CD4-positive, alpha-beta T cell treated with Interleukin-4 for 1 hour (primary cell): ENCODE data around the gene CNOT4.
"Not testable (repeated sequence)": the region's sequence is repeated elsewhere in the genome, so short reads cannot be mapped to it uniquely, and the experiment has no call there.

Experiments used
- DNase-seq, 2 donors: peaks; one replicate each; pipeline ENCODE4 v3.0.0-alpha.2; 2020 to 2022

Gene CNOT4

DNA sequence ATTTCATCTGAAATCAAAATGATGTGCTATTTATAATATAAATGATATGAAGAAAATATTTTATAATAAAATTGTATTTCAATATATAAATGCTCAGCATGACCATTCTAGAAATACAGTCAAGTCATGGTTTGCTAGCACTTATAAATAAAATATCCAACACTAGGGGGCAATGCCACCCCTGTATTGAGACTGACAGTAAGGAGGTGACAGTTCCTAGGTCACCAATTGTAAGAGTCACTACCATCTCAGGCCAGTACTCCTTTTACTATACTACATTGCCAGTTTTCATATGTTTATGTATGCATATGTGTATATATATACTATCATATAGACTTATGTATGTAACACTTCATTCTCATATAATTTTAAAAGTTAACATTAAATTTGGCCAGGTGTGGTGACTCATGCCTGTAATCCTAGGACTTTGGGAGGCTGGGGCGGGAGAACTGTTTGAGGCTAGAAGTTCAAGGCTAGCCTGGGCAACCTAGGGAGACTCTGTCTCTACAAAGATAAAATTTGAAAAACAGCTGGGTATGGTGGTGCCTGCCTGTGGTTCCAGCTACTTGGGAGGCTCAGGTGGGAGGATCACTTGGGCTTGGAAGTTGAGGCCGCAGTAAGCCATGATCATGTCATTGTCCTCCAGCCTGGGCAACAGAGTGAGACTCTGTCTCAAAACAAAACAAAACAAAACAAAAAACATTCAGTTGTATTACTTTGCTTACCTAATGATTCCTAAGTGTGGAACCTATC lies 2.4 kb upstream of the CNOT4 start:
- DNase-seq: peak; percentile 31 to 82

DNA sequence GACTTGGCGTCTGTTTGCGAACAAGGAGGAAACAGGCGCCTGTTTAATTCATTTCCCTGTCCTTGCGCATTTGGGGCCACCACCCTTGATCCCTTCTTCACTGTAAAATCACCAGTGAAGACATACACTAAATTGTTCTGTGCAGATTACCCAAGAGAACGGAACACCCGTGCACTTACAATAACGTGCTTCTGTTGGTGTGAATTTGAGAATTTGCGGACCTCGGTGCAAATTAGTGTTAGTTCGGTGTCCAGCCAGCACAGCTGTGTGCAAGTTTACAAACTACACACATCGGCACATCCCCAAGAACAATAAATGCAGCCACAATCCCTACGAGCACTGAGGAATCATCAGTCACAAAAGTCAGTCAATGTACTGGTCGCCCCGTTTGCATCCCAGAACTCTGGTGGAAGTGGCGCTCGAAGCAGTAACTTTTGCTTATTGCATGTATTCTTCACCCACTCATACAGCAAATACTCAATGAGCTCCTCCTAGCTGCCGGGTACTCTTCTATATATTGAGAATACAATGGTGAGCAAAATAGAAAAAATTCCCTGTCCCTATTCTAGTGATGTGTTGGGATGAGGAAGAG lies 786 bp upstream of the CNOT4 start:
- DNase-seq: no peak

DNA sequence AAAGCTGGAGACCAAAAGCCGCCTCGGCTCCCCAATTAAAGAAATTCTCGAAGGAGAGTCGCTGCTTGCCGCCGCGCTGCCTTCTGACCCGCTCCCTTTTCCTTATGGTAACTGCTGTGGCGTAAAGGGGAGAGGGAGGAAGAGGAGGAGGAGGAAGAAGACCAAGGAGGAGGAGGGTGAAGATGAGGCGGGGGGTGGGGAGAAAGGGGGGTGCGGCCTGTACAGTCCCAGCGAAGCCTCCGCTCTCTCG lies 388 bp downstream of the CNOT4 start:
- DNase-seq: no peak

DNA sequence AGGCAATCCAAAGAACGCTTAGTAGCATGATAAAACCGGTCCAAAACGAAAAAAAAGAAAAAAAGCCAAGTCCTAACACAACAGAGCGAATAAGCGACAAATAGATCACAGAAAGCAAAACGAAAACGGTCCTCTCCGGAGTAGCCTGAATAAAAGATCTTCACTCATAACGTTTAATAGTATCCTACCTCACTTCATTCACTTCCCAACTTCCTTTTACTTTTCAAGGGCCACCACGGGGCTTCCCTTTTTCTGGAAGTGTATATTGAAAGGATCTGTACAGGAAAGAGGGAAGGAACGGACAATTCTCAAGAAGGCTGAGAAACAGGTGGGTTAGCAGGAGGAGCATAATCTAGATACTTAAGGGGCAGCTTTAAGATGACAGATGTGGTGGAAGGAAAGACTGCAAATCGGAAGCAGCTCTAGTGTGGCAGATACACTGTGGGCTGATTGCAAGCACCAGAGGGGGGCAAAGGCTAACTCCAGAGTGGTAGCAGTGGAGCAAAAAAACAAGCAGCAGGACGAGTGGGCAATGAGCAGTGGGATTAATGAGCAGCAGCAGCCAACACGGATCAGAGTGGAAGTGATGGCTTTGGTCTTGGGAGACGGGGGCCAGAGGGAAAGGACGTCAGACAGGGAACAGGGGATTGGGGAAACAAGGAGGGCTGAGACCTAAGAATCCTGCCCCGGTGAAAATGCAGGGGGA lies 866 bp downstream of the CNOT4 start:
- DNase-seq: peak; percentile 12 to 39

DNA sequence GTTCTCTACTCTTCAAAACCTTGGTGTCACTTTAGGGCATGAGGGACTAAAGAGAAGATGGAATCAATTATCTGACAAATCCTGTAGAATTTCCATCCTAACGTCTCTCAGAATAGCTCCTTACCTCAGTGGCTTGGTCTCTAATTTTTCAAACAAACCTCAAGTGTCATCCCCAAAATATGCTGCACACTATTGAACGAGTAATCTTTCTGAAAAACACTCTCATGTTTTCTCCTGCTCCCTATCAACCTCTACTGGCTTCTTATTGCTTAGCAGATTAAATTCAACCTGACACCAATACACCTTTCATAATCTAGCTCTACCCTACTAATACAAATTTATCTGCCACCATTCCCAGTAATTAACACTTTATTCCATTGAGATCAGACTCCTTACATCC lies 8.5 kb downstream of the CNOT4 start:
- no peak for DNase-seq

DNA sequence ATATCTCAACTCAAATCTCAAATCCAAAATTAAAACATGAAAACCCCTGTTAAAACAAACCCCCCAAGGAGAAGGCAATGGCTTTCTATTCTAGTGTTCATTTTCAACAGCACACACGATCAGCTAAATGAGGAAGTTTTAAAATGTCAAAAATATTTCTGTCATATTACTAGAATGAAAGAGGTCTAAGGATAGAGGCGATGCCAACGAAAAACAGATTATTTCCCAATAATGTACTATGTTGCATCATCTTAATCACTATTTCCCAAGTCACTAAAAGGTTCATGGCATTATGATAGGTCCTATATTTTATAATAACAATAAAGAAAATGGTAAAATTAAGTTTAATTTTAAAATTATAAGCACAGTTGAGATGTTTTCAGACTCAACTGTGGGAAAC lies 10.1 kb downstream of the CNOT4 start:
- no peak for DNase-seq

DNA sequence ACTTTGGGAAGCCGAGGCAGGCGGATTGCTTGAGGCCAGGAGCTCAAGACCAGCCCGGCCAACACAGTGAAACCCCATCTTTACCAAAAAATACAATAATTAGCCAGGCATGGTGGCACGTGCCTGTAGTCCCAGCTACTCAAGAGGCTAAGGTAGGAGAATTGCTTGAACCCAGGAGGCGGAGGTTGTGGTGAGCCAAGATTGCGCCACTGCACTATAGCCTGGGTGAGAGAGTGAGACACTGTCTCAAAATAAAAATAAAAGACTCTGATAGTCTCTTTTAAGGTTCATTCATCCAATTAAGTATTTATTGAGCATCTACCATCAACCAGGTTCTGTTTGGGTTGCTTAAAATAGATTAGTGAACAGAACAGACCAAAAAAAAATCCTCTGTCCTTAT lies 12.7 kb downstream of the CNOT4 start:
- DNase-seq: not testable (repeated sequence)

DNA sequence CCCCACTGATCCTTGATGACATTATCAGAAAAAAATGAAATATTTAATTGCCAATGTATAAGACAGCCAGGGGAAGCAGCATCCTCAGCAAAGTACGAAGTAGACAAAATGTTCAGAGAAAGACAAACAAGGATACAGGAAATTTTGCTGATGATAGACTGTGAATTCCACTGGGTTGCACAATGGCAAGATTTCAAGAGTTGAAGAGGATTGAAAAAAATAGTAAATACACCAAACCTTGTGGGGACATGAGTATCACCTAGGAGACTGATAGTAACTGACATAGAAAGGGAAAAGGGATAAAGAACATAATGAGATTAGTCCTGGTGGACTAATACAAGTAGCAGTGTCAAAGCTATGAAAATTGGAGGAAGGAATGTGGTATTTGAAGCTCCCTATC lies 16.5 kb downstream of the CNOT4 start:
- DNase-seq: no peak

DNA sequence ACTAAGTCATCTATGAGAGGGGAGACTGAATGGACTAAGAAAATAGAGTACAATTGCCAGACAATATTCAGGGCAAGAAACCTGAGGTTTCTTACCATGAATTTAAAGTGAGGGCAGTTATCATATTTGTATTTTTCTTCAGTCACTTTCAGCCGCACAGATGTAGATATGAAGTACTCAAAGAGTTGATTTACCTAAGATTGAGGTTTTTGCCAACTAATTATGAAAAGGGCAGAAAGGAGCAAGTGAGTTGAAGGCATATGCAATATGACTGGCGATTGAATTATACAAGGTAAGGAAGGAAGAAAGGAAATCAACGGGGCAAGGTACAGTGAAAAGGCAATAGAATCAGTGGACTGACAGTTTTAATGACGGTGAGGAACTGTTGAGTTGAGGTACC lies 17.8 kb downstream of the CNOT4 start:
- DNase-seq: no peak

DNA sequence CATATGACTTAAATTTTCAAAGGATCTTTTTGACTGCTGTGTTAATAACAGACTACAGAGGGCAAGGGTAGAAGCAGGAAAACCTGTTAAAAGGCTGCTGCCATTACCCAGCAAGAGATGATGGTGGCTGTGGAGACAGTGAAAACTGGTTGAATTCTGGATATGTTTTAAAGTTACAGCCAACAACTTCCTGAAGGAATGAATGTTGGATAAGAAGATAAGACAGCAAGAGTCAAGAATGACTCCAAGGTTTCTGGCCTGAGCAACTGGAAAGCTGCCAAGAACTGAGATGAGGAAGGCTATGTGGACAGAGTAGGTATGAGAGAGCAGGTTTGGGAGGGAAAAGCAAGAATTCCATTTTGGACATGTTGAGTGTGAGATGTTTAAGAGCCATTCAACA lies 19.1 kb downstream of the CNOT4 start:
- no peak for DNase-seq

DNA sequence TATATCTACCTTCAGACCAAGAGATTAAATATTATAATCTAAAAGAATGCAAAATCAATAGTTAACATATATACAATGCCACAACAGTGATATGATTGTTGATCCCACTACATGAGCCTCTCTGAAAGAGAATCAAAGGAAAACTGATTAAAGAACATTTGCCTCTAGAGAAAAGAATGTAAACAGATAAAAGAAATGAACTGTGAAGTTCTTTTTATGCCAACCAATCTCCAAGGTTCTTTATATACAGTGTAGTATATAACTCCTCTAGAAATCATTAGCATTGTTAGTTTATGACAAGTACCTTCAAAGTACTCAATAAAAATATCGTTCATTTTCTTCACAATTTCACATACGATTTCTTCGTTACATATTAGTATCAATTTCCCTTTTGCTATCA lies 20.1 kb downstream of the CNOT4 start:
- no peak for DNase-seq

DNA sequence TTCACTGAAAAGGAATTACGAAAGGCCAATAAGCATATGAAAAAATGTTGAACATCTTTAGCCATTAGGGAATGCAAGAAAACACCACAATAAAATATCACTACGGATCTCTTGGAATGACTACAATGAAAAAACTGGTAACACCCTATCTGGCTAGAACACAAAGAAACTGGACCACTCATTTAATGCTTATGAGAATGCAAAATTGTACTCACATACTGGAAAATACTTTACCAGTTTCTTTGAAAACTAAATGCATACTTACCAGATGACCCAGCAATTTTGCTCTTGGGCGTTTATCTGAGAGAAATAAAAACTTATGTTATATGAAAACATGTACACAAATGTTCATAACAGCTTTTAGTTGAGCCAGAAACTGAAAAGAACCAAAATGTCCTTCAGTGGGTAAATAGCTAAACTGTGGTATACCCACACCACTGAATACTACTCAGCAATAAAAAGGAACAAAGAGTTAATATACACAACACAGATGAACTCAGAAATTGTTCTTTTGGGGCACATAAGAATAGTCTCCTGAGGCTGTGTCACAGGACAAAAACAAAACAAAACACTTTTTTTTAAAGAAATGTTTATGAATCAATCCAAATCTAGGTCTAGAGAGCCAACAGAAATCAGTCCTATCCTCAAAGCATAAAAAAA lies 23.5 kb downstream of the CNOT4 start:
- no peak for DNase-seq

DNA sequence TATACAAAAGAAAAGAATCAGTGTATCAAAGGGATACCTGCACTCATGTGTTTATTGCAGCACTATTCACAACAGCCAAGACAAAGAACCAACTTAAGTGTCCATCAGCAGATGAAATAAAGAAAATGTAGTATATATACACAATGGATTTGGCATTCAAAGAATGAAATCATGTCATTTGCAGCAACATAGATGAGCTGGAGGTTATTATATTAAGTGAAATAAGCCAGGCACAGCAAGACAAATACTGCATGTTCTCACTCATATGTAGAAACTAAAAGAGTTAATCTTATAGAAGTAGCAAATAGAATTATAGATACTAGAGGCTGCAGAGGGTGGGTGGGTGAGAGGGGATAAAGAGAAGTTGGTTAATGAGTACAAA lies 28.3 kb downstream of the CNOT4 start:
- DNase-seq: no peak

DNA sequence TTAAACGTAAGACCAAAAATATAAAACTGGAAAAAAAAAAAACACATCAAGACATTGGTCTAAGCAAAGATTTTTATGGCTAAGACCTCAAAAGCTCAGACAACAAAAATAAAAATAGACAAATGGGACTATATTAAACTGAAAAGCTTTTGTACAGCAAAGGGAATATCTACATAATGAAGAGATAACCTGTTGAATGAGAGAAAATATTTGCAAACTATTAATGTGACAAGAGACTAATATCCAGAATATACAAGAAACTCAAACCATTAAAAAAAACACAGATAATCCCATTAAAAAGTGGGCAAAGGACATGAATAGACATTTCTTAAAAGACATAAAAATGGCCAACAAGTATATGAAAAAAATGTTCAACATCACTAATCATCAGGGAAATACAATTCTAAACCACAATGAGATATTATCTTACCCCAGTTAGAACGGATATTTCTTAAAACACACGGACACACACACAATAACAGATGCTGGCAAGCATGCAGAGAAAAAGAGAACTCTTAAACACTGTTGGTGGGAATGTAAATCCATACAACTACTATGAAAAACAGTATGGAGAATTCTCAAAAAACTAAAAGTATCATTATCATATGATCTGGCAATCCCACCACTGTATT lies 28.8 kb downstream of the CNOT4 start:
- DNase-seq: no peak

DNA sequence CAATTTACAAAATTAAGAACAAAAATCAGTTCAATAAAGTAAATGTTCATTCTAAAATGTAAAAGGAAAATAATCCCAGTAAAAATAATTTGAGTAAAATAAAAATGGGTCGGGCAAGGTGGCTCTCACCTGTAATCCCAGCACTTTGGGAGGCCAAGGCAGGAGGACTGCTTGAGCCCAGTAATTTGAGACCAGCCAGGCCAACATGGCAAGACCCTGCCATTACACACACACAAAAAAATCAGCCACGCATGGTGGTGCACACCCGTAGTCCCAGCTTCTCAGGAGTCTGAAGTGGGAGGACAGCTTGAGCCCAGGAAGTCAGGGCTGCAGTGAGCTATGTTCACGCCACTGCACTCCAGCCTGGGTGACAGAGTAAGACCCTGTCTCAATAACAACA lies 34.4 kb downstream of the CNOT4 start:
- no peak for DNase-seq

DNA sequence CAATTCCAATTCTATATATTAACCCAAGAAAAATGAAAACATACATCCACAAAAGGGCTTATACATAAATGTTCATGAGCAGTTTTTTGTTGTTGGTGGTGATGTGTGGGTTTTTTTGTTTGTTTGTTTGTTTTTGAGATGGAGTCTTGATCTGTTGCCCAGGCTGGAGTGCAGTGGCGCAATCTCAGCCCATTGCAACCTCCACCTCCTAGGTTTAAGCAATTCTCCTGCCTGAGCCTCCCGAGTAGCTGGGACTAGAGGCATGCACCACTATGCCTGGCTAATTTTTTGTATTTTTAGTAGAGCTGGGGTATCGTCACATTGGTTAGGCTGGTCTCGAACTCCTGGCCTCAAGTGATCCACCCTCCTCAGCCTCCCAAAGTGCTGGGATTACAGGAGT lies 40.2 kb downstream of the CNOT4 start:
- not testable (repeated sequence) for DNase-seq

DNA sequence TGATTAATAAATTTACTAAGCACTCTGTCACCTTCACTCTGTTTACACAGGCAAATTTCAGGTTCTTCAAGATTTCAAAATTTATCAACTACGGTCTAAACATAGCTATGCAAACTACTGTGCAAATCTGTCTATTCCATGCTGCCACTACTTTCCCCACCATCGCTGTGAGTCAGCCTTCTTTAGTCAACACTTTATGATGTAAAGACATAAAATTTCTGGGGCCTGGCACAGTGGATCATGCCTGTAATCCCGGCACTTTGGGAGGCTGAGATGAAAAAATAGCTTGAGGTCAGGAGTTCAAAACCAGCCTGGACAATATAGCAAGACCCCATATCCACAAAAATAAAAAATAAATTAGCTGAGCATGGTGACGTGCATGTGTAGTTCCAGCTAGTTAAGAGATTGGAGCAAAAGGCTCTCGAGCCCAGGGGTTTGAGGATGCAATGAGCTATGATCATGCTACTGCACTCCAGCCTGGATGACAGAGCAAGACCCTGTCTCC lies 42.6 kb downstream of the CNOT4 start:
- no peak for DNase-seq

DNA sequence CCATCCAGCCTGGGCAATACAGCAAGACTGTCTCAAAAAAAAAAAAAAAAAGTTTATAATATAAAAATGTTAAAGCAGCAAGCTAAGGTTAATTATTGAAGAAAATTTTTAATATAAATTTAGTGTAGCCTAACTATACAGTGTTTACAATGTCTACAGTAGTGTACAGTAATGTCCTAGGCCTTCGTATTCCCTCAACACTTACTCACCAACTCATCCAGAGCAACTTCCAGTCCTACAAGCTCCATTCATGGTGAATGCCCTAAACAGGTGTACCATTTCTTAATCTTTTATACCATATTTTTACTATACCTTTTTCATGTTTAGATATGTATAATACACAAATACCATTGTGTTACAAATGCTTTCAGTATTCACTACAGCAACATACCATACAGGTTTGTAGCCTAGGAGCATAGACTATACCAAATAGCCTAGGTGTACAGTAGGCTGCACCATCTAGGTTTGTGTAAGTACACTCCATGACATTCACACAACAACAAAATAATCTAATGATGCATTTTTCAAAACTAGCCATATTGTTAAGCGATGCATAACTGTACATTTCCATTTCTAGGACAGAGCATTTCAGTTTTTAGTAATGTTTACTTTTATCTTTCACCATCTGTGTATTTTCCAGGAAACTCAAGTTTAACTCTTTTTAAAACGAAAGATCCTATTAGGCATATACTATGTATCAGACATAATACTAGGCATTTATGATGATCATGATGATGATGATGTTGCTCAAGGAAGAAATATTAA lies 43.3 kb downstream of the CNOT4 start:
- DNase-seq: no peak

DNA sequence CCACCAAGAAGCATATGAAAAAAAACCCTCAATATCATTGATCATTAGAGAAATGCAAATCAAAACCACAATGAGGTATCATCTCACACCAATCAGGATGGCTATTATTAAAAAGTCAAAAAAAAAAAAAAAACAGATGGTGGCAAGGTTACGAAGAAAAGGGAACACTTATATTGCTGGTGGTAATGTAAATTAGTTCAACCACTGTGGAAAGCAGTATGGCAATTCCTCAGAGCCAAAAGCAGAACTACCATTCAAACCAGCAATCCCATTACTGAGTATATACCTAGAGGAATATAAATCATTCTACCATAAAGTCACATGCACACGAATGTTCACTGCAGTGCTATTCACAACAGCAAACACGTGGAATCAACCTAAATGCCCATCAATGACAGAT lies 46.0 kb downstream of the CNOT4 start:
- no peak for DNase-seq

DNA sequence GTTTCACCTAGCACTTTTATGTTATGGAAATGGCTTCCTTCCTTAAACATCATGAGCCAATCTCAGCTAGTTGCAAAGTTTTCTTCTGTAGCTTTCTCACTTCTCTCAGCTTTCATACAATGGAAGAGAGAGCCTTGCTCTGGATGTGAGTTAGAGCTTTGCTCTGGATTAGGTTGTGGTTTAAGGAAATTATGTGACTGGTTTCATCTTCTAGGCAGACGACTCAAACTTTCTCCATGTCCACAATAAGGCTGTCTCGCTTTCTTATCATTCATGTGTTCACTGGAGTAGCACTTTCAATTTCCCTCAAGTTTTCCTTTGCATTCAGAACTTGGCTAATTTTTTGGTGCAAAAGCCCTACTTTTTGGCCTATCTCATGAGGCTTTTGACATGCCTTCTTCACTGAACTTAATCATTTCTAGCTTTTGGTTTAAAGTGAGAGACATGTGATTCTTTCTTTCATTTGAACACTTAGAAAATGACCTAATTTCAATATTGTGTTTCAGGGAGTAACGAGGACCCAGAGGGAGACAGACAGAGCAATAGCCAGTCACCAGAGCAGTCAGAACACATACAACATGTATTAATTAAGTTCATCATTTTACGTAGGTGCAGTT lies 49.8 kb downstream of the CNOT4 start:
- DNase-seq: no peak

DNA sequence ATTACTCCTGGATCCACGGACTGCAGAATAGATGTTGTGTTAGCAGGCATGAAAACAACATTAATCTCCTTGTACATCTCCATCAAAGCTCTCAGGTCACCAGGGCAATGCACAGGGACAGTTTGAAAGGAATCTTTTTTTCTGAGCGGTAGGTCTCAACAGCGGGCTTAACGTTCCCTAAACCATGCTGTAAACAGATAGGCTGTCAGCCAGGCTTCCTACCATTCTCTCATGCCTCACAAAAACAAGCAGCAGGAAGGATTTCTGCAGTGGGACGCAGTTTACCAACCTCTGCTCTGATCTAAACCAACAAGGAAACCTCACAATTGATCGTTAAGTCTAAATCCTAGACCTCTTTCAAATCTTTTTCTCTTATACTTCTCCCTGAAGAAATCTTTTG lies 50.8 kb downstream of the CNOT4 start:
- no peak for DNase-seq

DNA sequence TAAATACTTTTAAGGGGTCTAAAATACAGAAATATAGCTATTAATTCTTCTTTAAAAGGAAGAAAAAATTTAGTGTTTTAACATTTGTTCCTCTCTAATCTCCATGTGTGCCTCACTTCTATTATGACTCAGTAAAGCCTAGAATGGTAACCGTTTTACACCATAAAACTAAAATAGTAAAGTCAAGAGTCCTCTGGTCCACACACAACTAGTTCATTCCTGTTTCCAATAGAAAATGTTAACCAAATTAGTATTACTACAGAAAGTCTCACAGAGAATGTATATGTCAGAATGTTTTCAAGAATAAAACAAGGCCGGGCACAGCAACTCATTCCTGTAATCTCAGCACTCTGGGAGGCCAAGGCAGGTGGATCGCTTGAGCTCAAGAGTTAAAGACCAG lies 55.8 kb downstream of the CNOT4 start:
- DNase-seq: no peak
